SU-DHL-6 (cell line): ENCODE measurements around the gene ASTN2.

ENCODE experiments used
- H2AFZ ChIP-seq: fragments of 200-600 bp; sonication (generic); 2 replicates; pipeline ENCODE4 v1.6.1; 2014; ENCODE audit warnings: low read depth, mild to moderate bottlenecking, moderate library complexity, mixed read lengths, antibody characterized with exemption, low read length; ENCODE audit not compliant: severe bottlenecking
- H3F3A ChIP-seq: fragments of 200-600 bp; shearing (Covaris generic); 2 replicates; pipeline ENCODE4 v1.6.0; 2016; ENCODE audit warnings: antibody characterized with exemption, mild to moderate bottlenecking; ENCODE audit not compliant: insufficient read depth
- H3K27ac ChIP-seq: fragments of 200-600 bp; sonication (generic); 2 replicates; pipeline ENCODE4 v1.5.1; 2016; ENCODE audit warnings: low read depth, mild to moderate bottlenecking, low read length, moderate library complexity, mixed read lengths
- H3K27me3 ChIP-seq: fragments of 200-600 bp; sonication (generic), shearing (Covaris generic); 2 replicates; pipeline ENCODE4 v1.6.0; 2014; ENCODE audit warnings: mild to moderate bottlenecking, low read length
- H3K36me3 ChIP-seq: fragments of 200-600 bp; sonication (generic); 2 replicates; pipeline ENCODE4 v1.6.1; 2014; ENCODE audit warnings: mild to moderate bottlenecking, low read length, mixed read lengths
- H3K4me2 ChIP-seq: fragments of 300-600, 200-600 bp; shearing (Covaris generic), sonication (generic); 2 replicates; pipeline ENCODE4 v1.6.0; 2014; ENCODE audit warnings: low read length, low read depth, mild to moderate bottlenecking; ENCODE audit not compliant: poor library complexity, severe bottlenecking
- H3K4me3 ChIP-seq: fragments of 200-600 bp; sonication (generic); 2 replicates; pipeline ENCODE4 v1.5.1; 2014; ENCODE audit warnings: antibody characterized with exemption, low read length, mild to moderate bottlenecking, mixed read lengths; ENCODE audit not compliant: insufficient read depth, poor library complexity, severe bottlenecking
- H3K79me2 ChIP-seq: fragments of 200-600 bp; sonication (generic); 2 replicates; pipeline ENCODE4 v1.6.1; 2014; ENCODE audit warnings: mild to moderate bottlenecking, low read length, moderate library complexity; ENCODE audit not compliant: insufficient read depth
- H3K9ac ChIP-seq: fragments of 200-600 bp; sonication (generic); 2 replicates; pipeline ENCODE4 v1.7.0; 2014; ENCODE audit warnings: mild to moderate bottlenecking, low read length
- H3K9me2 ChIP-seq: fragments of 200-600 bp; sonication (generic); replicated peaks from 2 replicates; pipeline ENCODE4 v1.6.1; 2014; ENCODE audit warnings: low read length; ENCODE audit not compliant: insufficient read depth
- H3K9me3 ChIP-seq: fragments of 200-600 bp; sonication (generic); 2 replicates; pipeline ENCODE4 v1.6.1; 2014; ENCODE audit warnings: low read length, mixed read lengths; ENCODE audit not compliant: insufficient read depth
- H4K20me1 ChIP-seq: fragments of 200-600 bp; sonication (generic); 2 replicates; pipeline ENCODE4 v1.6.1; 2014; ENCODE audit warnings: low read depth, mild to moderate bottlenecking, antibody characterized with exemption, low read length, moderate library complexity, mixed read lengths
- CTCF ChIP-seq: fragments of 200-600 bp; sonication (generic); IDR thresholded peaks from one replicate; pipeline ENCODE4 v1.5.1; 2017; ENCODE audit warnings: antibody characterized with exemption, mild to moderate bottlenecking, low read length, moderate library complexity; ENCODE audit not compliant: insufficient read depth, poor library complexity, severe bottlenecking
- EZH2phosphoT487 ChIP-seq: fragments of 200-600 bp; sonication (generic), shearing (Covaris generic); conservative IDR thresholded peaks from 2 replicates; pipeline ENCODE4 v1.6.1; 2018; ENCODE audit warnings: mild to moderate bottlenecking, antibody characterized with exemption, low read length, moderate library complexity, mixed read lengths

Gene ASTN2

DNA sequence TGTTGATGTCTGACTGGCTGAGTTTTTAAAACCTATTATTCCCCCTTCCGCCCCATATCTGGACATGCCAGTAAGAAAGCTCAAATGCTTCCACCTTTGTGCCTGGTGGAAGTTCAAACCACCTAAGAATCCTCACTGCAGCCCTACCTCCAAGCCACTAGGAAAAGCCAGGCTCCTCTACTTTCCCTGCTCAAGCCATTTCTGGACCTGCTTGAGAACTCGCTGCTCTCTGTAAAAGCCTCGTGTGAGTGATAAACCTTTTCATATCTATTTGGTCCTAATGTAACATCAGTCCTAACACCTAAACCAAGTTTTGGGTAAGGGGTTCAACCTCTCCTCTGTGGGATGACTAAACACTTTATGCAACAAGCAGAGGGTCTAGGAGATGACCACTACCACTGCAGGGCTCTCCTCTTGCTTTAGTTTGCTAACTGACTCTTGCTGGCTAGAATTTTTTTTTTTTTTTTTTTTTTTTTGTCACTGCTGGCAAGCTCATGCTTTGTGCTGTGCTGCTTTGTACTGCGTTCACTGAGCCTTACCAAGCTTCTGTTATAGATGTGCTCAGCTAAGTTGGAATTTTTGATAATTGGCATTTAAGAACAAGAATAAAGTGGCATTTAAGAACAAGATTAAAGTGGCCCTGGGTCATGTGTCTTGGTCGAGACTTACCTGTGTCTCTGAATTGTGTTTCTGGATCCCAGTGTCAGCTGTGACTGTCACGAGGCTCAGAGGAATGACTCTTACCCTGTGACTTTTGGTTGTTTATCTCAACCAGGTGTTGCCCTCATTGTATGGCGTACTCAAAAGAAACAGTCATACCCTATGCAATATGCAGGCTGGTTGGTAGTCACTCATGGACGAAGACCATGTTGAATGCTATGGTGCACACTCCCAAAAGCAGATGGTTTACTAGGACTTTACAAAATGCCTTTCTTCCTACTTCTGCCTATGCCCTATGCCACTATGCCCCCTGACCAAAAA lies 708.3 kb downstream of the ASTN2 start:
- no peaks in the 10 kb centered on the region for H3K36me3 ChIP-seq
- no peaks in the 10 kb centered on the region for H3K9me2 ChIP-seq
- no peaks in the 10 kb centered on the region for H4K20me1 ChIP-seq
- H3K27me3 ChIP-seq: no peaks in the 10 kb centered on the region
- no peak overlapping the region for H3K4me2 ChIP-seq
- no peaks in the 10 kb centered on the region for H3F3A ChIP-seq
- no peak overlapping the region for H2AFZ ChIP-seq
- H3K27ac ChIP-seq: no peak overlapping the region
- H3K9ac ChIP-seq: no peak overlapping the region
- H3K79me2 ChIP-seq: no peaks in the 10 kb centered on the region; the same call in 1 of the 2 replicates
- no peak for TF ChIP-seq CTCF
- TF ChIP-seq EZH2phosphoT487: no peak
- no peak overlapping the region for H3K4me3 ChIP-seq
- H3K9me3 ChIP-seq: no peaks in the 10 kb centered on the region

GRCh38 chr9:116705531-116705930 lies 709.3 kb downstream of the ASTN2 start:
- H3K4me2 ChIP-seq: no peak overlapping the region
- no peaks in the 10 kb centered on the region for H3K36me3 ChIP-seq
- no peaks in the 10 kb centered on the region; the same call in 1 of the 2 replicates for H3K79me2 ChIP-seq
- H3K27me3 ChIP-seq: no peaks in the 10 kb centered on the region
- H3F3A ChIP-seq: no peaks in the 10 kb centered on the region
- H3K9me2 ChIP-seq: no peaks in the 10 kb centered on the region
- H4K20me1 ChIP-seq: no peaks in the 10 kb centered on the region
- no peak overlapping the region for H3K27ac ChIP-seq
- TF ChIP-seq EZH2phosphoT487 (no peak), CTCF (no peak)
- H3K9ac ChIP-seq: no peak overlapping the region
- H3K9me3 ChIP-seq: no peaks in the 10 kb centered on the region
- no peak overlapping the region for H3K4me3 ChIP-seq
- H2AFZ ChIP-seq: no peak overlapping the region

GRCh38 chr9:116704470-116704869 lies 710.4 kb downstream of the ASTN2 start:
- Histone ChIP-seq H3K9me2 (no peaks in the 10 kb centered on the region), H3K79me2 (no peaks in the 10 kb centered on the region; the same call in 1 of the 2 replicates), H3K27ac (no peak overlapping the region), H3K4me2 (no peak overlapping the region), H3F3A (no peaks in the 10 kb centered on the region), H3K27me3 (no peaks in the 10 kb centered on the region), H3K4me3 (no peak overlapping the region), H3K36me3 (0 out of 2 replicates have a peak, but pooled peaks cover 2% of the 10 kb centered on the region), H4K20me1 (no peaks in the 10 kb centered on the region), H3K9ac (no peak overlapping the region), H2AFZ (no peak overlapping the region), H3K9me3 (no peaks in the 10 kb centered on the region)
- TF ChIP-seq CTCF (no peak), EZH2phosphoT487 (no peak)
